ENCODE measurements around the gene VPS18.

The VPS18 gene

DNA sequence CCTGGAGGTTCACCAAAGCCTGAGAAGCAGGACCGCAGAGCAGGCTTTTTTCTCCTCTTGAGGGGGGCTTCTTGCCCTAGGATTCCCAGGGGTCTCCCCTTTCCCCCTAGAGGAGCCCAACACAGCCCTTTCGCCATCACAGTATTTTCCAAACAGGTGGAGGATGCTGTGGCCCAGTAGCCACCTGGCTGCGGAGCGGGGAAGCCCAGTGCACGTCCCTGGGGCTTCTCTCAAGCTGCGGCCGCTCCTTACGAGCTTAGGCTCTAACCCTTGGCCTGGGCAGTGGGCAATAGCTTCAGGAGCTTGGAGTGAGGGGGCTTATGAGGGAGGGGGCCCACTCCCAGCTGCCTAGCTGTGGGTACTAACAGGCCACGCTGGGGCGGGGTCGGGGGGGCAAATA is 23.3 kb downstream of the VPS18 start:
- H3K4me2 ChIP-seq (ENCODE audit: low read length) = no peak overlapping the region
- H3K4me1 ChIP-seq (ENCODE audit: control insufficient read depth, low read length) = no peaks in the 10 kb centered on the region

DNA sequence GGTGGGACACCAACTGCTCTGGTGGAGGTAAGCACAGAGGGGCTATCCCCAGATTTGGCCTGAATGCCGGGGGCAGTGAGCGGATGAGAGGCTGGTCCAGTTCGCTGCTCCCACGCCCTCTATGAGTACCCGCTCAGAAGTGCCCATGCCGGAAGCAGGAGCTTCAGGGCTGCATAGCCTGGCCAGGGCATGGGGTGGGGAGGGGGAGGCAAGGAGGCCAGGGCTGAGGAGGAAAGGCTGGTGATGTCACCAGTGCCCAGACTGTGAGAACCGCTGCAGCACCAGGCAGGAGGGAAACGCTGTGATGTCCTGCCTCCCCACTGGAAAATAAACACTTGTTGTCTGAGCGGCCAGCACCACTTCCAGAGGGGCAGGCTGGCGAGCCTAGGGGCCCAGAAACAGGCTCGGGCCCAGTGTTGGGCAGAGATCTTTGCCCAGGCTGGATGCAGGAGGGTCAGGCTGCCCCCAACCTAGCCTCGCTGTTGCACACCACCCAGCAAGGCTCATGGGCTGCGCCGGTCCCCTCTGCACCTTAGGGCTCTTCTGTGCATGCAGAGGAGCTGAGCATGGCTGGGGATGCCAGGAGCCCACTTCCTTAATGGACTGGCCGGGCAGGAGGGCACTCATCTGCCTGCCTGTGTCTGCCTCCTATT is 24.0 kb downstream of the VPS18 start:
- Histone ChIP-seq H3K4me3 (ENCODE audit: low read length) (no peak overlapping the region), H3K4me2 (ENCODE audit: low read length) (no peak overlapping the region), H3K9me3 (ENCODE audit: control insufficient read depth, insufficient read depth, low read length) (no peaks in the 10 kb centered on the region), H3K4me1 (ENCODE audit: control insufficient read depth, low read length) (no peaks in the 10 kb centered on the region), H3K27ac (ENCODE audit: low read depth, low read length) (no peak overlapping the region), H3K36me3 (ENCODE audit: control insufficient read depth, low read length) (no peaks in the 10 kb centered on the region), H3K27me3 (ENCODE audit: control insufficient read depth, low read length) (peaks cover 14% of the 10 kb centered on the region; the same call in 1 of the 2 replicates), H3K79me2 (ENCODE audit: control insufficient read depth, low read length) (no peaks in the 10 kb centered on the region), H4K20me1 (ENCODE audit: control insufficient read depth, insufficient read depth, low read depth, low read length) (no peaks in the 10 kb centered on the region), H3F3A (ENCODE audit: control insufficient read depth, insufficient read depth) (no peaks in the 10 kb centered on the region), H3K9me2 (replicated peaks; ENCODE audit: control insufficient read depth, low read length) (no peaks in the 10 kb centered on the region)
- TF ChIP-seq CTCF (IDR thresholded peaks at IDR 0.05; ENCODE audit: low read depth, low read length, poor library complexity, severe bottlenecking) (no peak), EZH2phosphoT487 (IDR thresholded peaks at IDR 0.05; ENCODE audit: borderline replicate concordance, low read length) (no peak)

More for the DNA sequence above, 23.3 kb downstream of the VPS18 start:
- Histone ChIP-seq H3K9me3 (ENCODE audit: control insufficient read depth, insufficient read depth, low read length) (no peaks in the 10 kb centered on the region), H3K79me2 (ENCODE audit: control insufficient read depth, low read length) (no peaks in the 10 kb centered on the region), H4K20me1 (ENCODE audit: control insufficient read depth, insufficient read depth, low read depth, low read length) (no peaks in the 10 kb centered on the region), H3K27me3 (ENCODE audit: control insufficient read depth, low read length) (peaks cover 11% of the 10 kb centered on the region; the same call in 1 of the 2 replicates), H3K4me3 (ENCODE audit: low read length) (no peak overlapping the region), H3K9me2 (replicated peaks; ENCODE audit: control insufficient read depth, low read length) (no peaks in the 10 kb centered on the region), H3F3A (ENCODE audit: control insufficient read depth, insufficient read depth) (no peaks in the 10 kb centered on the region), H3K27ac (ENCODE audit: low read depth, low read length) (no peak overlapping the region), H3K36me3 (ENCODE audit: control insufficient read depth, low read length) (no peaks in the 10 kb centered on the region)
- no peak for TF ChIP-seq CTCF (IDR thresholded peaks at IDR 0.05; ENCODE audit: low read depth, low read length, poor library complexity, severe bottlenecking)
- no peak for TF ChIP-seq EZH2phosphoT487 (IDR thresholded peaks at IDR 0.05; ENCODE audit: borderline replicate concordance, low read length)

GRCh38 chr15:40918799-40919392 is 24.6 kb downstream of the VPS18 start:
- no peaks in the 10 kb centered on the region for H3K4me1 ChIP-seq (ENCODE audit: control insufficient read depth, low read length)

DNA sequence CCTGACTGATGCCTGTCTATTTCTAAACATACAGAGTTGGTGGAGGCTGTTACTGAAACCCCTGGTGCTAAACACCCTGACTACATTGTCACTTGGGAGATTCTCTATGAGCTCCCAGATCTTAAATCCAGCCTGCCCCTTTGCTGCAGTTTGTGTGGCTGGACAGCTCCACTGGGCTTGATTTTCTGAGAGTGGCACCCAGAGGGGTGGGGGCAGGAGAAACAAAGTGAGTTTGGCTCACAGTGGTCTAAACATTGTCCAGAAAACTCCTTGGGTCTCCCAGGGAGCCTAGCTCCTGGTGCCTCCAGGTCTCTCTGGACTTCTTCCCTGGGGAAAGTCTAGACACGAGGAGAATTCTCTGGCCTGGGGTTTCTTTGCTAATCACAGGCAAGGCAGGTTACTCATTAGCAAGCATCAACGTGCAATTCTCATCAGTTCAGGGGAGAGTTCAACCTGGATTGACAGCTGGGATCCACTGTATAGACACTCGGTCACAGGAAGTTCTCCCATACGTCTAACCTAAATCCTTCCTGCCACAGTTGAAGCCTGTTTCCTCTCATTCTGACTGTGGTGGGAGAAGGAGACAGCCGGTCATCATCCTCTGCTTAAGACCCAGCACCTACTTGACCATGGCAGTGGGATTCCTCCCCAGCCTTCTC is 27.8 kb downstream of the VPS18 start:
- Histone ChIP-seq H3K79me2 (ENCODE audit: control insufficient read depth, low read length) (no peaks in the 10 kb centered on the region), H3K4me3 (ENCODE audit: low read length) (no peak overlapping the region), H3K9me3 (ENCODE audit: control insufficient read depth, insufficient read depth, low read length) (no peaks in the 10 kb centered on the region), H3K4me2 (ENCODE audit: low read length) (no peak overlapping the region), H3F3A (ENCODE audit: control insufficient read depth, insufficient read depth) (no peaks in the 10 kb centered on the region), H3K9me2 (replicated peaks; ENCODE audit: control insufficient read depth, low read length) (no peaks in the 10 kb centered on the region), H3K27ac (ENCODE audit: low read depth, low read length) (no peak overlapping the region), H3K4me1 (ENCODE audit: control insufficient read depth, low read length) (peaks cover 14% of the 10 kb centered on the region), H4K20me1 (ENCODE audit: control insufficient read depth, insufficient read depth, low read depth, low read length) (no peaks in the 10 kb centered on the region; the same call in 1 of the 2 replicates), H3K27me3 (ENCODE audit: control insufficient read depth, low read length) (peaks cover 42% of the 10 kb centered on the region), H3K36me3 (ENCODE audit: control insufficient read depth, low read length) (no peaks in the 10 kb centered on the region)
- TF ChIP-seq CTCF (IDR thresholded peaks at IDR 0.05; ENCODE audit: low read depth, low read length, poor library complexity, severe bottlenecking) (no peak), EZH2phosphoT487 (IDR thresholded peaks at IDR 0.05; ENCODE audit: borderline replicate concordance, low read length) (no peak)

More at GRCh38 chr15:40918799-40919392, 24.6 kb downstream of the VPS18 start:
- Histone ChIP-seq H3K27me3 (ENCODE audit: control insufficient read depth, low read length) (peaks cover 20% of the 10 kb centered on the region), H3K9me2 (replicated peaks; ENCODE audit: control insufficient read depth, low read length) (no peaks in the 10 kb centered on the region), H4K20me1 (ENCODE audit: control insufficient read depth, insufficient read depth, low read depth, low read length) (no peaks in the 10 kb centered on the region), H3K27ac (ENCODE audit: low read depth, low read length) (no peak overlapping the region), H3K4me3 (ENCODE audit: low read length) (no peak overlapping the region), H3K9me3 (ENCODE audit: control insufficient read depth, insufficient read depth, low read length) (no peaks in the 10 kb centered on the region), H3F3A (ENCODE audit: control insufficient read depth, insufficient read depth) (no peaks in the 10 kb centered on the region), H3K79me2 (ENCODE audit: control insufficient read depth, low read length) (no peaks in the 10 kb centered on the region), H3K36me3 (ENCODE audit: control insufficient read depth, low read length) (no peaks in the 10 kb centered on the region), H3K4me2 (ENCODE audit: low read length) (no peak overlapping the region)
- TF ChIP-seq EZH2phosphoT487 (IDR thresholded peaks at IDR 0.05; ENCODE audit: borderline replicate concordance, low read length) = no peak

Data from DOHH2 (cell line).